SK-N-SH (cell line): ENCODE measurements around the gene TMEM62.

Experiments
- CHD2 ChIP-seq: fragments of 150-350 bp; IDR thresholded peaks from 2 replicates; pipeline ENCODE4 v1.6.1; 2018; ENCODE audit warnings: low read length; ENCODE audit not compliant: partially characterized antibody
- ELF1 ChIP-seq: IDR thresholded peaks from 2 replicates; pipeline ENCODE4 v1.4.0; 2012
- EP300 ChIP-seq, 2 experiments: IDR thresholded peaks; 2 replicates each; pipeline versions ENCODE4 v1.4.0 to v1.6.1; 2012; ENCODE audit warnings: borderline replicate concordance in 1 of 2, low read depth in 1 of 2, low read length in 1 of 2
- NFIC ChIP-seq: IDR thresholded peaks from 2 replicates; pipeline ENCODE4 v1.4.0; 2012; ENCODE audit warnings: borderline replicate concordance
- NRF1 ChIP-seq: IDR thresholded peaks from 2 replicates; pipeline ENCODE4 v1.6.1; 2012; ENCODE audit warnings: low read depth, mild to moderate bottlenecking, low read length
- TF ChIP-seq, protein P1 (sequence below): fragments of 150-350 bp; IDR thresholded peaks from 2 replicates; pipeline ENCODE4 v1.6.1; 2017; ENCODE audit warnings: antibody characterized with exemption, low read length, low read depth, borderline replicate concordance
- TF ChIP-seq, protein P2 (sequence below): fragments of 200-600 bp; sonication (generic); IDR thresholded peaks from 2 replicates; pipeline ENCODE4 v1.6.1; 2017; ENCODE audit warnings: antibody characterized with exemption, mild to moderate bottlenecking, moderate library complexity

DNA sequence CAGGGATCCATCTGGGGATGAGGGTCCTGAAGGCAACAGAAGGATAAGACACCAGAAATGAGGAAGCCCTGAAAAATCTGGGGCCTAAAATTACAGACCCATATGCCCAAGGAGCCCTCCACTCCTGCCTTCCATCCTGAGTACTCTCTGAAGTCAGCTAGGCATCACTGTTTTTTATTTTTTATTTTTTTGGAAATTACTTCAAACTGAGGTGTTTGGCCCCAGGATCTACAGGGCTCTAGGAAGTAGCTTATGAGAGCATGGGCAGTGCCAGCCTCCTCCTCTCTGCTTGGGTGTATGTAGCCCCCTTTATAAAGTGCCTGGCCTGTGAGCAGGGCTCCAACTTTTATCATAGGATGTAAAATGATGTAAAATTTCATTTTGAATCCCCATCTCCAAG lies 79.6 kb downstream of the TMEM62 start:
- TF ChIP-seq, protein P1, sequence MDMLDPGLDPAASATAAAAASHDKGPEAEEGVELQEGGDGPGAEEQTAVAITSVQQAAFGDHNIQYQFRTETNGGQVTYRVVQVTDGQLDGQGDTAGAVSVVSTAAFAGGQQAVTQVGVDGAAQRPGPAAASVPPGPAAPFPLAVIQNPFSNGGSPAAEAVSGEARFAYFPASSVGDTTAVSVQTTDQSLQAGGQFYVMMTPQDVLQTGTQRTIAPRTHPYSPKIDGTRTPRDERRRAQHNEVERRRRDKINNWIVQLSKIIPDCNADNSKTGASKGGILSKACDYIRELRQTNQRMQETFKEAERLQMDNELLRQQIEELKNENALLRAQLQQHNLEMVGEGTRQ = no peak
- TF ChIP-seq, protein P2, sequence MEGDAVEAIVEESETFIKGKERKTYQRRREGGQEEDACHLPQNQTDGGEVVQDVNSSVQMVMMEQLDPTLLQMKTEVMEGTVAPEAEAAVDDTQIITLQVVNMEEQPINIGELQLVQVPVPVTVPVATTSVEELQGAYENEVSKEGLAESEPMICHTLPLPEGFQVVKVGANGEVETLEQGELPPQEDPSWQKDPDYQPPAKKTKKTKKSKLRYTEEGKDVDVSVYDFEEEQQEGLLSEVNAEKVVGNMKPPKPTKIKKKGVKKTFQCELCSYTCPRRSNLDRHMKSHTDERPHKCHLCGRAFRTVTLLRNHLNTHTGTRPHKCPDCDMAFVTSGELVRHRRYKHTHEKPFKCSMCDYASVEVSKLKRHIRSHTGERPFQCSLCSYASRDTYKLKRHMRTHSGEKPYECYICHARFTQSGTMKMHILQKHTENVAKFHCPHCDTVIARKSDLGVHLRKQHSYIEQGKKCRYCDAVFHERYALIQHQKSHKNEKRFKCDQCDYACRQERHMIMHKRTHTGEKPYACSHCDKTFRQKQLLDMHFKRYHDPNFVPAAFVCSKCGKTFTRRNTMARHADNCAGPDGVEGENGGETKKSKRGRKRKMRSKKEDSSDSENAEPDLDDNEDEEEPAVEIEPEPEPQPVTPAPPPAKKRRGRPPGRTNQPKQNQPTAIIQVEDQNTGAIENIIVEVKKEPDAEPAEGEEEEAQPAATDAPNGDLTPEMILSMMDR = no peak
- TF ChIP-seq EP300 (IDR thresholded peaks at IDR 0.05; ENCODE audit: borderline replicate concordance in 1 of 2, low read depth in 1 of 2, low read length in 1 of 2) = no peak
- no peak for TF ChIP-seq ELF1
- TF ChIP-seq NRF1 = no peak
- no peak for TF ChIP-seq NFIC
- no peak for TF ChIP-seq CHD2
